NCI-H2227 treated with DMSO at 0.1 percent for 48 hours (cell line): ENCODE measurements around the gene CAMK2N1.
"Not testable (repeated sequence)": the region's sequence is repeated elsewhere in the genome, so short reads cannot be mapped to it uniquely, and the experiment has no call there.

Source experiments
- DNase-seq: peaks from one replicate; lab custom pipeline; 2025; lab: John Stamatoyannopoulos, UW

Gene CAMK2N1

GRCh38 chr1:20485527-20486456, at the start of gene CAMK2N1:
Gene CAMK2N1, minus strand, starts transcription at chr1:20486210. Its CDS starts 831 bp downstream, at chr1:20485379.
- DNase-seq = peak; percentile 37

- DNase-seq = no peak
Observed at GRCh38 chr1:20534659-20535417, 48.8 kb upstream of the CAMK2N1 start.

- no peak for DNase-seq
Observed at GRCh38 chr1:20533635-20534034, 47.6 kb upstream of the CAMK2N1 start.

GRCh38 chr1:20530901-20531300, 44.9 kb upstream of the CAMK2N1 start:
- DNase-seq = no peak

DNA sequence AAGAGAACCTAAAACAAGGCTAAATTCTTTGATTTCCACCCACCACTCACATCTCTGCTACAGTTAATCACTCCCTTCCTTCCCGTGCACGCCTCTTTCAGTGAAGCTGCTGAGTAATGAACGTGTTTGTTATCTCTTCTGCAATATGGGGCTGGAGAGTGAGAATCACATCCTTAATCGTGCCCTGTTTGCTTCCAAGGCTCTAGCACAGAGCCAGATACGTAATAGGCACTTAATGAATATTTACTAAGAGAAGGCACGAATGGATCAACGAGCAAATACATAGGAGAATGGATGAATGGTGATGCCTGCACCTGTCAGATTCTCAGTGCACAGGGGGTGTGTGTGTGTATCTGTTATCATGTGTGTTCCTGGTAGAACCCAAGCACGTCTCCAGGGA, 44.3 kb upstream of the CAMK2N1 start:
- no peak for DNase-seq

DNA sequence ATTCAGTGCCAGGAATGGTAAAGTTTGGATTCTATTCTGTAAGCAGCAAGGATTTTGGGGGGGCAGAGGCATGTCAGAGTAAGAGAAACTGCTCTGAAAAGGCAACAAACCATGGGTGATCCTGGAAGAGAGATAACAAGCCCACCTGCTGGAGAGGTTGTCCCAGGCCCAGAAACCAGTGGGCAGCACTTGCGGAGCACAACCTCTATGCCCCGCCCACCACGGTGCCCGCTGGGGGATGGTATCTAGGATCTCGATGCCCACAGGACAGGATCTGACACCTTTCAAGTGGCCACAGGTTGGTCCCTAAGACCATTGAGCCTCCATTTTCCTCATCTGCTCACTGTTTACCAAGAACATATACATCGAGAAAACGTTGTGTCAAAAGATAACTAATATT, 42.2 kb upstream of the CAMK2N1 start:
- no peak for DNase-seq

- no peak for DNase-seq
Observed at GRCh38 chr1:20526267-20526666, 40.3 kb upstream of the CAMK2N1 start.

GRCh38 chr1:20521960-20522861, 36.2 kb upstream of the CAMK2N1 start:
- peak; percentile 85 for DNase-seq

GRCh38 chr1:20519609-20520262, 33.7 kb upstream of the CAMK2N1 start:
- DNase-seq = not testable (repeated sequence)

DNA sequence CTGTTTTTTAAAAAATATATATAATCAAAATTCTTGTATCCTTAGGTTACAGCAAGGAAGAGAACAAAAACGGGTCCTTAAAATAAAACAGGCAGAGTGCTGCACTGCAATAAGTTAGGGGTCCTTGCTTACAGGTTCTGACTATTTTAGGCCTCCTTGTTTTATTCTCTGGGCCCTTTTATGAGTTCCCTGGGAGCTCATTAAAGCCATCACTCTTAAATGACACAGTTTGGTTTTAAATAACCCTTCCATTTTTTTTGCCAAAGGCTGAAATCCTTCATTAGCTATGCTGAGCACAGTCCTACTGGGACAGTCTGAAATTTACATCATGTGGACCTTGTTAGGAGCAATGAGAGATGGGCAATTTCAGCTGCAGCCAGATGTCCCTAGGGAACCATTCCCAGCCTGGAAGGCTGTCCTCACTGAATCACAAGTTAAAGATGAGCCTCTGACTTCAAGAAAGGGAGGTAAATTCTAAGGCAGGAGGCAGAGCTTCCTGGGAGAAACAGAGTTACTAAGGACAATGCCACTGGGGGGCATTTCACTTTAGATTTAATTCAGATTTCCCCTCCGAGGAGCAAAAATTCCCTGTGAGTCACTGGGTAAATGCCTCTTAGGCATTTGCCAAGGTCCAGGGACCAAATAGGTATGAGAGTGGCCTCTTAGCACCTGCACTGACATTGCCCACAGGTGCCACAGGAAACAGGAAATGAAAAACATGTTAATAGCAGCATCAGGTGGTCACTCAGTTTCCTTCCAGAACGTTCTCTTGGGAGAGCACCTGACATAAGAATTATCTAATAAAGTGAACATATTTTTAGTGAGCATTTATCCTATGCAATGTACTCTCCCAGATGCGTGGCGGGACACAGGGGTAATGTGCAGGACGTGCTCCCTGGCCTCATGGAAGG, 25.8 kb upstream of the CAMK2N1 start:
- no peak for DNase-seq

DNA sequence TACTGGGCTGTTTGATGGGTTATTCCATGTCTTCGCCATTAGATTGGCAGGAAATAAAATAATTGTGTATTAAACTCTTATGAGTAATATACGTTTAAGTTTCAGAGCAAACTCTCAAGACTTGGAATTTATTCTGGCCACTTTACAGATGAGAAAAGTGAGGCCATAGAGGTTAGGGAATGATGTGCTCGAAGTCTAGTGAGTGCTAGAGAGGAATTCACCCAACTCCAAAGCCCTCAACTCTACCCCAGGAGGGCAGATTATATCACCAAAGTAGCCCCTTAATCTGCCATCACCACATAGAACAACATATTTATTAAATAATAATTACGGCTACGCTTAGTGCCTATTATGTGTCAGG, 22.4 kb upstream of the CAMK2N1 start:
- no peak for DNase-seq

GRCh38 chr1:20507564-20508410, 21.8 kb upstream of the CAMK2N1 start, which contains the start of gene MUL1:
Gene MUL1, minus strand, starts transcription at chr1:20508151. Its CDS starts 127 bp downstream, at chr1:20508024.
- DNase-seq = peak; percentile 85

DNA sequence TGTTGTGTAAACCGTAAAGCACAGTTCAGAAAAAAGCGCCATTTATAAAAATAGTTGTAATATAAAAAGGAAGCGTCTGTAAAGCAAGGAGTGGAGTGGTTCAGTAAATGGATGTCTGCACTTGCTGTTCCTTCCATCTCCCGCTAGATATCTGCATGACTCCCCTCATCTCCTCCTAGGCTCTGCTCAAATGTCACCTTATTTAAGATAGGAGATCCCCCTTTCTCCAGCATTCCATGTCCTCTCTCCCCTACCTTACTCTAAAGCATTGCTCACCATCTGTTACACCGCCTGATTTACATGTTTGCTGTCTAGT, 21.2 kb upstream of the CAMK2N1 start:
- no peak for DNase-seq

DNA sequence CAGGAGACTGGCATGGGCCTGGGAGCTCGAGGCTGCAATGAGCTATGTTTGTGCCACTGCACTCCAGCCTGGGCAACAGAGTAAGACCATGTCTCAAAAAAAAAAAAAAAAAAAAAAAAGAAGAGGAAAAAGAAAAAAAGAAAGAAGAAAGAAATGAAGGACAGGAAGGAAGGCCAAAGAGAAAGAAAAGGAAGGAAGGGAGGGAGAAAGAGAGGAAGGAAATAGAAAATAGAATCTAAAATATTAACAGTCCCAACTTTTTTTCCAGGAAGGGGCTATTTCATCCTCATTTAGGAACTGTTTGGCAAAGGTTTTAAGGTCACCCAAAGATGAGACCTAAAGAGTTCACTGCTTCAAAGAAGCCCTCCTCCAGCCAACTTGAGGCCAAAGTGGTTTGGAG, 19.5 kb upstream of the CAMK2N1 start:
- no peak for DNase-seq

DNA sequence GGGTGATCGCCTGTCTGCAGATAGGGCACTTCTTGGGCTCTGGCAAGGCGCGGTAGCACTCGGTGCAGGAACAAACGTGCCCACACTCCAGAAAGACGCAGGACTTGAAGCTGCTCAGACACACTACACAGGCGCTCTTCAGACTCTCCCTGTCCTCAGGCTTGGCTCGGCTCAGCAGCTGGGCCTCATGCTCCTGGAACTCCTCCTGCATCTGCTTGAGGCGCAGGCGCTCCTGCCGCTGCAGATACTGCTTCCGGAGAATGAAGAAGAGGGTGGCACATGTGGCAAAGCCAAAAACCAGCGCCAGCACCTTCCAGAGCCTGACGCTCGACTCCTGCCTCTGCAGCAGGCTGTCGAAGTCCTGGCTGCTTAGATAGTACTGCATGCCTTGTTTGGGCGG, 14.7 kb upstream of the CAMK2N1 start:
- DNase-seq = no peak

DNA sequence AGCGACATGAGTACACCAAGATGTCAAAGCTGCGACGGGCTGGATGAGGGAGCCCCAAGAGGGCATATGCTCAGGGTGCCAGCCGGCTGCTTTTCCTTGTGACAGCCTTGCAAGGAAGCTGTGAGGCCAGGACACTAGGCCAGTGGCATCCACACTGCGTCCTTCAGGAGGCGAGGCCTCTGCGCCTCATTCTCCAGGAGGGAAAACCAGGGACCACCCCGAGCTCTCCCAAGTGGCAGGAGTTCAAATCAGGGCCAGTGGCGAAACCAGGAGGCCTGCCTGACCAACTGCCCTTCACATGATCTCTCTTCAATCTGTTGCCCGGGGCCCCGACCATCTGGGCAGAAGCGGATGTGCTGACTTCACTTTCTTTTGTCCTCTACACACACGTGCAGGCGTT, 13.7 kb upstream of the CAMK2N1 start:
- no peak for DNase-seq

GRCh38 chr1:20499105-20499504, 13.1 kb upstream of the CAMK2N1 start:
- DNase-seq = no peak

GRCh38 chr1:20498116-20498515, 12.1 kb upstream of the CAMK2N1 start:
- no peak for DNase-seq

DNA sequence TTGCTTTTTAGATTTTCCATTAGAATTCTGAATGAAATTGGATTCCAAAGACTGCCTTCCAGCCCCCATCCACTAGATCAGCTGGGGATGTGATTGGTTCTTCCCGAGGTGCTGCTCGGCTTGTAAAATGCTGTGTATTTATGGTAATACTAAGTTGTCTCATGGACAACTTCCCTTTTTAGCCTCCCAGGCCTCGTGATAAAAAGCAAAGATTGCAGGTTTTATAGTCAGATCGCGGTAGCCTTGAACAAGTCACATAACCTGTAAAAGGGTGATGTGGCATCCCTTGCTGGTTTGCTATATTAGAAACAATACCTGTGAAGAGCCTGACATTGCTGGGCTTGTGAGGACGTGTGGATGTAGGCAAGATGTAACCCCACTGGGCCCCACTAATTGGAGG, 11.5 kb upstream of the CAMK2N1 start:
- no peak for DNase-seq
